ENCODE results near the gene TUBGCP3.

GRCh38 chr13:112618501-112618900 is 30.5 kb upstream of the TUBGCP3 start:
- TF ChIP-seq POLR2A (IDR thresholded peaks at IDR 0.05) (no peak), CTCF (IDR thresholded peaks at IDR 0.05) (no peak)
